Calu3 (cell line): Measurements from ENCODE around the gene FRMD3. TPM values are rescaled to one million over a fixed set of nuclear protein-coding genes. Genes with fewer than 3 reads are reported as not detected.

Source experiments
- BruUV-seq: library from RNA; stranded (reverse); fragments of 400-500 nt; replicated peaks from 2 replicates; lab custom pipeline; 2021; lab: Mats Ljungman, UMichigan
- CTCF ChIA-PET: fragments of 300-600 bp; sonication (Branson Sonifier 250); formaldehyde crosslinking; loops from one replicate; lab custom pipeline; 2022; ENCODE audit warnings: antibody characterized with exemption; lab: Charles Lee
- DNase-seq: peaks from one replicate; pipeline ENCODE4 v3.0.0; 2022
- H3K27ac Mint-ChIP-seq: one replicate; pipeline ENCODE4 v1.8.0; 2022; ENCODE audit warnings: mixed read lengths; ENCODE audit not compliant: unreplicated experiment
- H3K27me3 Mint-ChIP-seq: one replicate; pipeline ENCODE4 v1.8.0; 2022; ENCODE audit warnings: mixed read lengths; ENCODE audit not compliant: unreplicated experiment
- H3K36me3 Mint-ChIP-seq: one replicate; pipeline ENCODE4 v1.8.0; 2022; ENCODE audit warnings: mild to moderate bottlenecking, moderate library complexity, mixed read lengths; ENCODE audit not compliant: insufficient read depth, unreplicated experiment
- H3K4me1 Mint-ChIP-seq: one replicate; pipeline ENCODE4 v1.8.0; 2022; ENCODE audit warnings: mild to moderate bottlenecking, low read depth, mixed read lengths; ENCODE audit not compliant: unreplicated experiment
- H3K4me3 Mint-ChIP-seq: one replicate; pipeline ENCODE4 v1.8.0; 2022; ENCODE audit warnings: mild to moderate bottlenecking, low read depth, moderate library complexity, mixed read lengths; ENCODE audit not compliant: unreplicated experiment
- H3K9me3 Mint-ChIP-seq: one replicate; pipeline ENCODE4 v1.8.0; 2022; ENCODE audit warnings: low read depth, mixed read lengths; ENCODE audit not compliant: unreplicated experiment
- intact Hi-C: fragments of 100-400 bp; cut with micrococcal nuclease; formaldehyde crosslinking; loops from one replicate; pipeline ENCODE4 v1.10.0; 2022; ENCODE audit not compliant: unreplicated experiment
- total RNA-seq: library from RNA; stranded (reverse); gene quantifications from 2 replicates; pipeline ENCODE4 v1.2.3, GENCODE V29; 2022
- TF ChIP-seq, protein P1 (sequence below): fragments of 200-600 bp; IDR thresholded peaks from one replicate; pipeline ENCODE4 v1.8.0; 2022; ENCODE audit warnings: antibody characterized with exemption; ENCODE audit not compliant: unreplicated experiment

FRMD3 gene
- total RNA-seq, 1 experiment from 2014 or later: 0.38 TPM

DNA sequence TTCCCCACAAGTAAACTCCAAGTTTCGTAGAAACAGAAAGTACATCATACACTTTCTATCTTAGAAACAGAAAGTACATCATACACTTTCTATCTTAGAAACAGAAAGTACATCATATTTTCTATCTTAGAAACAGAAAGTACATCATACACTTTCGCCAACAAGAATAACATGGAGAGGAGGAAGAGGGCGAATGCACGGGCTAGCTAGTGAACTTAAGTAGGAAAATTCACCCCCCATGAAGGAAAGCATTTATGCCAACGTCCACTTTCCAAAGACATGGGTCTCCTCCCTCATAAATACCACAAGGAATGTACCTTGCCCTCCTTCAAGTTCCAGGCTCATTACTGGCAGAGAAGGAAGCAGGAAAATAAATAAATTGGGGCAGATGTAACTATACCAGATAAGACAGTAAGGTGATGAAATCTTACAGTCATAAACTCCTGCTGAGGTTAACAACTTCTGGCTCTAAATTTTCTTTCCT, 64.7 kb downstream of the FRMD3 start:
- TF ChIP-seq, protein P1, sequence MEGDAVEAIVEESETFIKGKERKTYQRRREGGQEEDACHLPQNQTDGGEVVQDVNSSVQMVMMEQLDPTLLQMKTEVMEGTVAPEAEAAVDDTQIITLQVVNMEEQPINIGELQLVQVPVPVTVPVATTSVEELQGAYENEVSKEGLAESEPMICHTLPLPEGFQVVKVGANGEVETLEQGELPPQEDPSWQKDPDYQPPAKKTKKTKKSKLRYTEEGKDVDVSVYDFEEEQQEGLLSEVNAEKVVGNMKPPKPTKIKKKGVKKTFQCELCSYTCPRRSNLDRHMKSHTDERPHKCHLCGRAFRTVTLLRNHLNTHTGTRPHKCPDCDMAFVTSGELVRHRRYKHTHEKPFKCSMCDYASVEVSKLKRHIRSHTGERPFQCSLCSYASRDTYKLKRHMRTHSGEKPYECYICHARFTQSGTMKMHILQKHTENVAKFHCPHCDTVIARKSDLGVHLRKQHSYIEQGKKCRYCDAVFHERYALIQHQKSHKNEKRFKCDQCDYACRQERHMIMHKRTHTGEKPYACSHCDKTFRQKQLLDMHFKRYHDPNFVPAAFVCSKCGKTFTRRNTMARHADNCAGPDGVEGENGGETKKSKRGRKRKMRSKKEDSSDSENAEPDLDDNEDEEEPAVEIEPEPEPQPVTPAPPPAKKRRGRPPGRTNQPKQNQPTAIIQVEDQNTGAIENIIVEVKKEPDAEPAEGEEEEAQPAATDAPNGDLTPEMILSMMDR: no peak
- CTCF ChIA-PET: no interaction called here
- peak overlapping the region; percentile 44 for H3K4me3 Mint-ChIP-seq
- H3K4me1 Mint-ChIP-seq: peaks cover 13% of the 10 kb centered on the region
- intact Hi-C loops: no loop called here
- no peaks in the 10 kb centered on the region for H3K27me3 Mint-ChIP-seq
- peak overlapping the region; percentile 33 for H3K27ac Mint-ChIP-seq
- no TSS peak for BruUV-seq
- H3K9me3 Mint-ChIP-seq: no peaks in the 10 kb centered on the region
- DNase-seq: no peak
- H3K36me3 Mint-ChIP-seq: no peaks in the 10 kb centered on the region

DNA sequence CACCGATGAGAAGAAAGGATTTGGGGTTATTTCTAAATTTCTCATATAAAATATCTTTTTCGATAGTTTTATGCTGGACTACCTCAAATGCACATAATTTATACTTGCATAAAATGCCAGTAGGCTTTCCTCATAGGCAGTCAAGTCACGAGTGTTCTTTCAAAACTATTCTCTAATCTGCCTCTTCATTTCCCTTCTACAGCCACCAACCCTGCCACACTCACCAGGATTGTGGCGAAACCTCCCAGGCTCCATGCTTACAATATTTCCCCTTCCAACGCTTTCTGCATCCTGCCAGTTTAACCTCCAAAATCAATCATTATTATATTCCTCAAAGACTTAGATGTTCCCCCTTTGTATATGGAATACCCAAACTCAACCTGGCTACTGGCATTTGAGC, 65.4 kb downstream of the FRMD3 start:
- Mint-ChIP-seq H3K27me3 (no peaks in the 10 kb centered on the region), H3K36me3 (no peaks in the 10 kb centered on the region), H3K4me3 (peak overlapping the region; percentile 44), H3K4me1 (peaks cover 13% of the 10 kb centered on the region), H3K9me3 (no peaks in the 10 kb centered on the region), H3K27ac (no peak overlapping the region)
- intact Hi-C loops: no loop called here
- DNase-seq: no peak
- TF ChIP-seq, protein P1: no peak
- no TSS peak for BruUV-seq
- CTCF ChIA-PET: no interaction called here

DNA sequence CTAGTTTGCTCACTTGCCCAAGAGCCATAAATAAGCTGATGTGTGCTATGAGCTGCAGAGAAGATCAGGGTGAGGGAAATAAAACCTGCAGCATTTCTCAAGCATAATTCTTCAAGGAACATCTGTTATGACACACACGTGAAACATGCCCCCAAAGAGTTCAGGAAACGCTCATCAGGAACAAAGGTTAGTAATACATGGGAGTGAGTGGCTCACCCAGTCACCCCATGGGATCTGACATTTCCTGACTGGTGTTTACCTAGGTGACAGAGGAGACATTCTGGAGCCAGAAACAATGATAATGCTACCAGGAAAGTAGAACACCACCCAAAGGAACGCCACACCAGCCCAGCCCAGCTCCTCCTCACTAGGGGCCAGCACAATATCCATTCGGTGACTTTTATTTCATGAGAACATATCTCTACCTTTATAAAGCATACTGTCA, 66.0 kb downstream of the FRMD3 start:
- peak; percentile 14 for DNase-seq
- no TSS peak for BruUV-seq
- Mint-ChIP-seq H3K4me3 (no peak overlapping the region), H3K9me3 (no peaks in the 10 kb centered on the region), H3K27ac (no peak overlapping the region), H3K36me3 (no peaks in the 10 kb centered on the region), H3K4me1 (peaks cover 13% of the 10 kb centered on the region), H3K27me3 (no peaks in the 10 kb centered on the region)
- CTCF ChIA-PET: no interaction called here
- intact Hi-C loops: no loop called here
- TF ChIP-seq, protein P1: no peak

DNA sequence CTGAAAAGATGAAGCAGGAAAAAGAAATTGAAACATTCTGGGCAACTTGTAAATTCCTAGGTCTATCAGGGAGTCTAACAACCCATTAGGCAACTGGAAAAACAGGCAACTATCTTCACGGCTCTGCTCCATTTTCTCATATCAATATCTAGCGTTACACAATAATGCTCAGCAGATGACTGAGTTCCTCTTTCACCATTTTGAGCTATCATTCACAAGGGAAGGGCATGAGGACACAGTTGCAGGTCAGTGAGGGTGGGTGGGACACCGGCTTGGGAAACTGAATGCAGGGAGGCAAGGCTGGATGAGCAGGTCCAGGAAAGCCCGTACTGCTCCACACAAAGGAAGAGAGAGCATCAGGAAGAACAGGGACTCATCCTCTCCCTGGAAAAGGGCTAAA, 67.0 kb downstream of the FRMD3 start:
- Mint-ChIP-seq H3K9me3 (no peaks in the 10 kb centered on the region), H3K36me3 (no peaks in the 10 kb centered on the region), H3K27me3 (no peaks in the 10 kb centered on the region), H3K4me3 (no peak overlapping the region), H3K27ac (no peak overlapping the region), H3K4me1 (peaks cover 13% of the 10 kb centered on the region)
- DNase-seq: no peak
- no TSS peak for BruUV-seq
- CTCF ChIA-PET: no interaction called here
- intact Hi-C loops: no loop called here
- TF ChIP-seq, protein P1: no peak
